NCI-H510A treated with DMSO at 0.1 percent for 48 hours (cell line): ENCODE results near the gene PICK1.

Experiments used
- DNase-seq: peaks from one replicate; lab custom pipeline; 2025; lab: John Stamatoyannopoulos, UW

Gene PICK1

GRCh38 chr22:38056969-38057891 is at the start of gene PICK1:
PICK1 (plus strand) TSS chr22:38057404; CDS start chr22:38057810, 406 bp downstream.
- peak; percentile 80 for DNase-seq

DNA sequence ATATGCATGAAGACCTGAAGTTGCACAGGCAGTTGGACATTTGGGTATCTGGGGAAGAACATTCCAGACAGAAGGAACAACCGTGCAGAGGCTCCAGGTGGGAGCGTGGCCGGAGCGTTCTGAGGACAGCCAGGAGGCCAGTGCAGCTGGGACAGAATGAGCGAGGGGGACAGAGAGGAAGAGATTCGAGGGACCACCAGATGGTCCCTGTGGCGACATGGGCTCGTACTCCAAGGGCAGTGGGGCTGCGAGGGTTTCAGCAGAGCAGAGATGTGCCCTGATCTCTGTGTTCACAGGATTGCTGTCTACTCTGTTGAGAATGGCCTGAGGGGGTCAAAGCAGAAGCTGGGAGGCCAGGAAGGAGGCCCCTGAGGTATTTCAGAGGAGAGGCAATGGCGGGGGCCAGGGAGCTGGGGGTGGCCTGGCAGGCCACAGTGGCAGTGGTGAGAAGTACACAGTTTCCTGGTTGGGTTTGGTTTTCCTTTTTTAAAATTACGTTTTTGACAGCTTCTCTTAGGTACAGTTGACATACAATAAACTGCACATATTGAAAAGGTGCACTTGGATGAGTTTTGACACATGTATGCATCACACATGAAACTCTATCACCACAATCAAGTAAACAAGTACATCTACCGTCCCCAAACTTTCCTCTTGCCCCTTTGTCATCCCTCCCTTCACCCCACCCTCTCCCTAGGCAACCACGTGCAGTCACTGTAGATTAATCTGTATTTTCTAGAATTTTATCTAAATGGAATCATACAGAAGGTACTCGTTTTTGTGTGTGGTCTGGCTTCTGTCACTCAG is 48.0 kb upstream of the PICK1 start:
- DNase-seq = no peak

DNA sequence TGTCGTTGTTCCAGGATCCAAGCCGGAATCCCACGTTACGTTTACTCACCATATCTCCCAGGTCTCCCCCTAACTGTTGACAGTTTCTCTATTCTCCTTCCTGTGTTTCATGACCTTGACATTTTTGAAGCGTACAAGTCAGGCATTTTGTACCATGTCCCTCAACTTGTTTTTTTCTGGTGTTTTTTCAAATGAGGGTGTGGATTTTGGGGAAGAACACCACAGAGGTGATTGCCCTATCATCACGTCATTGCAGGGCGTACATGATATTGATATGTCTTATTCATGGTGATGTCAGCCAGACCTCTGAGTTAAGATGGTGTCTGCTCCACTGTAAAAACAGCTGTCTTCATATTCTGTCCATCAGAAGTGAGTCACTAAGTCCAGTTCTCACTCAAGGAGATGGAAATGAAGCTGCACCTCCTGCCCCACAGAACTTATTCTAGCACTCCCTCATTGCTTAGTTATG is 44.6 kb upstream of the PICK1 start:
- DNase-seq = no peak

GRCh38 chr22:38014083-38014482 is 43.1 kb upstream of the PICK1 start:
- DNase-seq = no peak

DNA sequence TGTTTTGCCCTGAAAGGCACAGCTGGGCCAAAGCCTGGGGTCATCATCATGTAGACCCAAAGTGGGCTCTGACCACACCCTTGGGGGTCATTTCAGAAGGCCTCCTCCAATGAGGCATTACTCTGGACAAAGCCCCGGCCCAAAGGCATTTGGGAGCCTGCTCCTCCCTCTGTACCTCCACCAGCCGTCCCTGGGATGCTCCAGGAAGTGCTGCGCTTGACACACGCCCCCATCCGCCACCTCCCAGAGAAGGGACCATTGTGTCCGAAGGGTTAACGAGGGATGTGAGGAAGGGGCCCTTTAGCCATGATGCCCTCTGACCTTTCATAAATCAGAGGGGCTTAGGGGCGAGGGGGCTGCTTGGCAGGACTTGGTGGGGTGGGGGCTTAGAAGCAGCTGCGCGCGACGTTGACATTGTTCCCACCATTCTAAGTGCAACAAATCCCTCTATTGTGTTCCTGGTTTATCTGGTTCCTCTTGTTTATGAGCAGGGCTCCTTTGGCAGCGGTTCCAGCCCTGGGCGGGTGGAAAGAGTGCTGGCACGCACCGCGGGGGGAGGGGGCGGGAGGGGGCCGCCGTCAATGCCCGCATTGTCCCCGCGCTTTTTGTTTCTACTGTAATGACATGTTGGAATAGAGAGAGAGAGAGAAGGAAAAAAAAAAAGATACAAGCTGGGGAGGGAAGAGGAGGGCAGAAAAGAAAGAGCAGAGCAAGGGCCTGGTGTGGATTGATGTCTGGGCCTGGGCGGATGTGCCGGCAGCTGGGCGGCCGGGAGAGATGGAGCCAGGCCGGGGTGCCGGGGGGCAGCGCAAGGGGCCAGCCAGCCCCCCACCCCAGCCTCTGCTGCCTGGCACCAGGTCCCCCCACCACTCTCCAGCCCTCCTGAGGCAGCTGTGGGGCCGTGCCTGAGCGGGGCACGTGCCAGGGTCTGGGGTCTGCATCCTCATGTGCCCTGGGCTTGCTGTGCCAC is 40.7 kb upstream of the PICK1 start:
- no peak for DNase-seq

DNA sequence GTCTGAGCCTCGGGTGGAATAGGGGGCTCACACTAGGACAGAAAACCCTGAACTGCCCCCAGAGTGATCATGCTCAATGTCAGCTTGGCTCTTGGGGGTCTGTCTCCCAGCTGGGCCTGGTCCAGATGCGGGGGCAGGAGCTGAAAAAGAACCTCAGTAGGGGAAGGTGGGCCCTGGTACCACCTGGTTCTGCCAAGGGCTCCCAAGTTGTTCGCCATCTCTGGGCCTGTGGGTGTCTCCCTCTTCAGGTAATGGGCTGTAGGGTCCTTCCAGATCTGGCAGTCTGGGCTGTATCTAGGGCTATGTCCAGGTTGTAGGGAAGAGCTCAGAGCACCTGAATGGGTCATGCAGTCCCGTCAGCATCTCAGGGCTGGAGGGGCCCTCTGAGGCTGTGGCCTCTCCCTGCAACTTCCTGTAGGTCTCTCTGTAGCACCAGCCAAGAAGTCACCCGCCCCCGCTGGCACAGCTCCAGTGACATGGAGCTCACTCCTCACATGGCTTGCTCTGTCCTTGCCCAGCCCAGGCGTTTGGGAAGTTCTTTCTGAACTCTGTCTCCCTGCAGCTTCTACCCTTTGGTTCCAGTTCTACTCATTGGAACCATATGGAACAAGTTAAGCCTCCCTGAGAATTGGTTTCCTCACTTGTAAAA is 39.8 kb upstream of the PICK1 start:
- no peak for DNase-seq

GRCh38 chr22:38017939-38018885 is 39.0 kb upstream of the PICK1 start:
- DNase-seq = no peak

DNA sequence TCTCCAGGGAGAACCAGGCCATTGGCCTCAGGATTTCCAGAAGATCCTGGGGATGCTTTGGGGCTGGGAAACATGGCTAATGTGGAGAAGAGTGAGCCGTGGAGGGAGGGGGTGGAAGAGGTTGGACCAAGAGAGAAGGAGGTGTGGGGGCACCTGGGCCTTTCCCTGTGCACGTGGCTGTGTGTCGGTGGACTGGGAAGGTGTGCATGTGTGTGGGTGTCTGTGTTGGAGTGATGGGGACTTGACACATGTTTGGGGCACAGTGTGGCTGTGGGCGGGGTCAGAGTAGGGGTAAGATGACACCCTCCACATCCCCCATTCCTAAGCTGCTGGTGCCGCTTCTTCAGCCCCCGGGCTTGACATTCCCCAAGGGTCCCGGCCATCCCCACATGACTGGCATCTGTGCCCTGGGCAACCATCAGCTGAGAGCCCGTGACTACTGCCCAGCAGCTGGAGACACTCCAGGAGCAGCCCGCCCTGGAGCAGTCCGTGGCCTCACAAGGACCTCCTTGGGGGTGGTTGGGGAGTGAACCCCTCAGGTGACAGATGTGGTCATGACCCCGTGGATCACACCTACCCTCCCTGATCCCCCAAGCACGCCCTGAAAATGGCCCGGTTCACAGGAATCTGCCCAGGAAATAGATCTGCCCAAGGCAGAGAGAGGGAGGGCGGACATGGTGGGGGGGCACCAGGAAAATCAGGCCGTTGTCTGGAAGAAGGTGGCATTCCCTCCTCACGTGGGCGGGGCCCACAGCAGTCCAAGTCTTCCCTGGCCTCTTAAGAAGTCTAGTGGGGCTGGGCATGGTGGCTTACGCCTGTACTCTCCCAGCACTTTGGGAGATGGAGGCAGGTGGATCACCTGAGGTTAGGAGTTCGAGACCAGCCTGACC is 38.0 kb upstream of the PICK1 start:
- no peak for DNase-seq

GRCh38 chr22:38021206-38021605 is 36.0 kb upstream of the PICK1 start:
- DNase-seq = no peak

DNA sequence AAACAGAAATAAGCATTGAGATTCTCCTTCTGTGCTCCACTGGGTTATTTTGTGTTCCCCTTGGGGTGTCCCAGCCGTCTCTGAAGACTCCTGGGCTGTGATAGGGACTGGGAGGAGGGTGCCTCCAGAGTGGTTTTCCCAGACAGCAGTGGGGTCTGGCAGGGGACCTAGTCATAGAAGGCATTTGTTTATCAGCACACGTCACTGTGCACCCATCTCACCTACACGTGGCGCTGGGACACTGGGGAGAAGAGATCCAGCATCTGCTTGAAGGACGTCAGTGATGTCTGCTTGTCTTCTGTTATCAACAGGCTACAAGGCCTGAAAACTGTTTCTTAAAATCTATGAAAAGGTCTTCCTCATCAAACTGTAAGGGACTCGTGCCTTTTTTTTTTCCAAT is 34.2 kb upstream of the PICK1 start:
- no peak for DNase-seq

DNA sequence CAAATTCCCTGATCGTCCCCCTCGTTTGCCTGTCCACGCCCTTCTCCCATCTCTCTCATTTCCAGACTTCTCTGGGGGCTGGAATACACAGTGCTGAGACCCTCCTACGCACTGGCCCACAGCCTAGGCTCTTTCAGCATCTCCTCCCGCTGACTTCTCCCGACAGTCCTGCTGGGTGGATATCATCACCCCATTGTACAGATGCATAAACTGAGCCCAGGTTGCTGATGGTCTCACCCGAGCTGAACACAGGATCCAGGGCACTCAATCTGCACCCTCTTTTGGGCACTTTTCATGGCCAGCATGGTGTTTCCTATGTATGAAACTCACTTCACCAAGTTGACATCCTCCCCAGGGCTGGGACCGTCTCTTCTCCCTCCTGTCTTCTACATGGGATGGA is 31.7 kb upstream of the PICK1 start:
- no peak for DNase-seq

- no peak for DNase-seq
Observed at GRCh38 chr22:38026130-38027111, 30.8 kb upstream of the PICK1 start.

DNA sequence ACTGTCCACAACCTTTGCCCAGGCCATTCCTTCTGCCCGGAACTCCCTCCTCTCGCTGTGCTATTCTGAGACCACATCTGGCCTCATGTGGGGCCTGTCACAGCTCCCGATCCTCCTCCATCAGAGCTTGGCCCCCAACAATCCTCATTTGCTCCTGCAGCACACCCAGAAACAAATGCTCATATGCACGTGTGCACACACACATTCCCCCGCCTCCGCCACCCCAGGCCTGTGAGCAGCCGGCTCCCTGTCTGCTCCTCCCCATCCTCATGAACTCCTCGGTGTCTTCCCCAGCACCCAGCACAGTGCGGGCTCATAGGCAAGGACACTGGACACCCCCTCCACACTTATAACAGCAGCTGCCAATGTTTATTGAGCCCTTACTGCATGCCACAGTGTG is 29.7 kb upstream of the PICK1 start:
- no peak for DNase-seq

GRCh38 chr22:38028344-38029130 is 28.7 kb upstream of the PICK1 start:
- DNase-seq = no peak

DNA sequence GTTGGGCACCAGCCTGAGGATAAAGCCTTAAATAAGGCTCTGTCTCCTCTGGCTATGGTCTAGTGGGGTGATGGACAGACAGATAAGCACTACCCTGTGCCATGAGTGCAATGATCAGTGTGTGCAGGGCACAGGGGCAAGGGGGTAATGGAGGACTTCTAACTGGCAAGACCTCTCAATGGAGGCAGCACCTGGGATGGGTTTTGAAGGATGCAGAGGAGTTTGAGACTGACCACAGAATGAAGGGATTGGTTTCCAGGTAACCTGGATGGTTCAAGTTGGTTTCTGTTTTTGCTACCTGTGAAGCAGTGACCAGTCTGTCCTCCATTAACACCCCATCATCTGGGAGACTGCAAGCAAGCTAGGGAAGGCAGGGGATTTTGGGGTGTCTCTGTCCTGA is 27.8 kb upstream of the PICK1 start:
- DNase-seq = no peak

- no peak for DNase-seq
Observed at GRCh38 chr22:38029901-38030300, 27.3 kb upstream of the PICK1 start.
